Dedifferentiated amniotic fluid mesenchymal stem cell (primary cell): Measurements from ENCODE around the gene USP53.
"Not testable (repeated sequence)": the region's sequence is repeated elsewhere in the genome, so short reads cannot be mapped to it uniquely, and the experiment has no call there.

Source experiments
- DNase-seq: peaks from one replicate; pipeline ENCODE4 v3.0.0-alpha.2; 2016; ENCODE audit errors: extremely low spot score

USP53 gene

DNA sequence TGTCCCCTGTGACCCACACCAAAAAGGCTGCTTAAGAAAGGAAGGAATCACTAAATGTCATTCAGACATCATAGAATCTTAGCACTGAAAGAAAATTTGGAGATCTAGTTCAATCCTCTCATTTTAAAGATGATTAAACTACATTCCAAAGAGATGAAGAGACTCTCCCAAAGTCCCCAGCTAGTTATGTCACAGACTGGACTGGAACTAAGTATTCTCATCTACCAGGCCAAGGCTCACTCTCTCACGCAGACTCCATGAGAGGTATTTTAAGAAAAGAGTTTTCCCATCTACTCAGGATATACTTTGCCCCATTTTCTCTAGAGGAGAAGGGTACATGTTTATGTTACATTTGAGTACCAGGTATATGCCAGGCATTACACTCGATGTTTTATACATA lies 102.5 kb downstream of the USP53 start:
- DNase-seq = peak; percentile 55

- no peak for DNase-seq
These were observed 105.5 kb downstream of the USP53 start for GRCh38 chr4:119317990-119318389.

GRCh38 chr4:119321921-119322687 lies 109.6 kb downstream of the USP53 start, which contains the start of gene FABP2:
FABP2 (minus strand) TSS chr4:119322138; CDS start chr4:119322102, 36 bp downstream.
- no peak for DNase-seq

- DNase-seq = no peak
These were observed 116.2 kb downstream of the USP53 start for GRCh38 chr4:119328695-119329094.

DNA sequence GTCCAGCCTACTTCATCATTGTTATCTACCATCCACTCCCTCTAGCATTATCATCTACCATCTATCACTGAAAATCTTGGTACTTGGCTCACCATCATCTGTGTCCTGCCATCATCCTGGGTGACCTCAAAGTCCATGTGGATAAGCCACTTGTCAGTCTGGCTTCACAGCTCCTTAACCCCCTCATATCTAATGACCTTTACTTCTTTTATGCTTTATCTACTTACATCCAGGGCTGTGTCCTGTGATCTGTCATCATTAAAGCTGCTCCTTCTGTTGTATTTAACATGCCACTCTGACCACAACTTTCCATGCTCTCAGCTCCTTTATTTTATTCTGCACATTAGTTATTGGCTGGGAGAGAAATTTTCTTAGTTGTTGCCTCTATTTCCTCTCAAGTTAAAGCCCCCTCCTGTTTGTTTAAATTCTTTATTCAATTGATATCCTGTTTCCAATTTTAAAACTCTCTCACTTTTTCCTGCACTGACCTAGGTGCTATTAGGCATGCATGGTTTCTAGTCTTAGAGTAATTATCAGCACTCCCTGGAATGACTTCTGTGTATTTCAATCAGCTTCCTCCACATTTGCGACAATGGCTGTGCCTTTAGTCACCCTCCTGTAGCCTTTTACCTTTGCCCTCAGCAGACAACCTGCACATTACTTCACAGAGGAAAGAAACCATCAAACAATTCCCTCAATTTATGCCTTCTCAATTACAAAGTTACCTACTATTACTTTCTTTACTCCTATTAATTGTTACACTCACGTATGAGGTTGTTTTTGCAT lies 117.5 kb downstream of the USP53 start:
- DNase-seq = no peak

- DNase-seq = not testable (repeated sequence)
These were observed 123.9 kb downstream of the USP53 start for GRCh38 chr4:119336332-119336979.

DNA sequence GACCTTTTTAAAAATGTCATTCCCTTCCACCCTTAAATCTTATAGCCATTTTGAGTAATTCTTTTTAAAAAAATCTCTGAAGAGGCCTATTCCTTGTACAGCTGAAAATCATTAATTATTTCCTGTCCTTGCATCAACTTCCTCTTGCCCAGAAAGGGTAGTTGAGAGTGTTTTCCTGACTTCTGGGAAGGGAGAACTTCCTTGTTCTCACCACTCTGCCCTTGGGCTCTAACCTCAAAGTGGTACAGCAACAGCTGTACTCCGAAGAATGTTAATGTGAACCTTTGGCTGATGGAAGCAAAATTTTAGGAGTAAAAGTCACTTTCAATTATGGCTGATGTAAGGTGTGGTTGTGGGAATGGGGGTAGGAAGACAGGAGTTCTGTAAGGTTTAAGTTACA lies 124.5 kb downstream of the USP53 start:
- DNase-seq = peak; percentile 64

DNA sequence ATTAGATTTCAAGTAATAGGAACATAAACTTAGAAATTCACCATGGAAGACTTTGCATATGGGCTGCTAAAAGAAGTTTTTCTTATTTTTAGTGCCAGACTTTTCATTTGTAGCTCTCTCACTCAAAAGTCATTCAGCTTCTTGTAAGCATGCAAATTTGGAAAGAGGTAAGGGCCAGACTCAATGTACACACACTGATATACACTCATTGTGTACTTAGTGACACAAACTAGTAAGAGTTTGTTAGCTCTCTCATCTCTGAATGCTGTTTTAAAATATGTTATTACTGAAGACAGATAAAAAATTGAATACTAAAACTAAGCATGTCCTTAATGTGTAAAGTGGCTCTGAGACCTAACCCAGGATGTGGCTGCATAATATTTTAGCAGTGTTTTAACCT lies 127.4 kb downstream of the USP53 start:
- DNase-seq = not testable (repeated sequence)

DNA sequence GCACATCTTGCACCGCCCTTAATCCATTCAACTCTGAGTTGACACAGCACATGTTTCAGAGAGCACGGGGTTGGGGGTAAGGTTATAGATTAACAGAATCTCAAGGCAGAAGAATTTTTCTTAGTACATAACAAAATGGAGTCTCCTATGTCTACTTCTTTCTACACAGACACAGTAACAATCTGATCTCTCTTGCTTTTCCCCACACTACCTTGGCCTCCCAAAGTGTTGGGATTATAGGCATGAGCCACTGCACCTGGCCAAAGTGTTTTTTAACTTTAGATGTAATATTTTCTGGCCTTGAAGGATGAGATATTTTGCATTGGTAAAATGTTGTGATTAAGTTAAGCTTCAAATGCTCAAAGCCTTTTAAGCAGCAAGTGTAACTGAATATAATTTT lies 130.8 kb downstream of the USP53 start:
- not testable (repeated sequence) for DNase-seq
